K562 (cell line): ENCODE measurements around the gene SPEF1. TPM values are rescaled to one million over a fixed set of nuclear protein-coding genes. Genes with fewer than 3 reads are reported as not detected.

ENCODE experiments used
- ATAC-seq: fragments of 200-7000 bp; cut with Tn5 transposase; 3 replicates; pipeline ENCODE4 v1.9.1; 2020; ENCODE audit warnings: moderate library complexity
- BruUV-seq: library from RNA; stranded (reverse); fragments of 400-500 nt; replicated peaks from 2 replicates; lab custom pipeline; 2021; lab: Mats Ljungman, UMichigan
- CTCF ChIA-PET: fragments of 300-600 bp; formaldehyde crosslinking; extraction: SDS; loops from one replicate; lab custom pipeline; 2021; ENCODE audit warnings: low intra/inter-chr PET ratio; lab: Yijun Ruan, JAX
- POLR2A ChIA-PET: fragments of 300-600, 350-650 bp; sonication (Branson Sonifier 250); formaldehyde crosslinking; extraction: SDS; loops from one replicate; lab custom pipeline; 2021; ENCODE audit warnings: antibody characterized with exemption, inconsistent platforms; lab: Yijun Ruan, JAX
- DNase-seq, 4 experiments: peaks; one replicate each; pipeline versions ENCODE4 v3.0.0 to v3.0.0-alpha.2; 2011 to 2018; ENCODE audit warnings: low spot score in 3 of 4, mixed read lengths in 3 of 4; ENCODE audit errors: extremely low read depth in 1 of 4
- FAIRE-seq: peaks from 2 replicates; lab custom pipeline; 2011; peaks lifted over from hg19 to GRCh38; lab: Jason Lieb, UNC
- H2AFZ ChIP-seq: 2 replicates; pipeline ENCODE4 v1.6.0; 2011; ENCODE audit warnings: low read depth, low read length, control low read depth, inconsistent platforms
- H3K27ac ChIP-seq: fragments of 200-600 bp; 3 replicates; pipeline ENCODE4 v1.8.0; 2011; ENCODE audit warnings: low read depth, mild to moderate bottlenecking, control low read depth, inconsistent platforms, low read length, moderate library complexity, mixed read lengths; ENCODE audit errors: extremely low read depth
- H3K27me3 ChIP-seq, 2 experiments: fragments of 300-600 bp in 1 of 2; 2 replicates in 1 of 2; 3 replicates in 1 of 2; pipeline versions ENCODE4 v1.6.0 to v1.8.0; 2011; ENCODE audit warnings: inconsistent platforms in 2 of 2, low read length in 2 of 2, mild to moderate bottlenecking in 1 of 2, mixed read lengths in 1 of 2, moderate library complexity in 1 of 2; ENCODE audit not compliant: control insufficient read depth in 2 of 2, insufficient read depth in 2 of 2
- H3K36me3 ChIP-seq: fragments of 300-600 bp; 3 replicates; pipeline ENCODE4 v1.8.0; 2011; ENCODE audit warnings: mild to moderate bottlenecking, low read length, inconsistent platforms; ENCODE audit not compliant: control insufficient read depth, insufficient read depth
- H3K4me1 ChIP-seq, 2 experiments: fragments of 200-600 bp in 1 of 2; replicated peaks in 1 of 2; 2 replicates in 1 of 2; 3 replicates in 1 of 2; pipeline versions ENCODE4 v1.5.1 to v1.8.0; 2011; ENCODE audit warnings: inconsistent platforms in 2 of 2, low read length in 2 of 2, mild to moderate bottlenecking in 1 of 2, mixed read lengths in 1 of 2, moderate library complexity in 1 of 2; ENCODE audit not compliant: control insufficient read depth in 2 of 2, insufficient read depth in 2 of 2
- H3K4me2 ChIP-seq: 2 replicates; pipeline ENCODE4 v1.6.1; 2011; ENCODE audit warnings: low read length, control low read depth, inconsistent platforms, mixed read lengths; ENCODE audit not compliant: insufficient read depth
- H3K4me3 ChIP-seq: fragments of 200-600 bp; sonication (generic), shearing (Covaris generic); 2 replicates; pipeline ENCODE4 v1.5.1; 2016; ENCODE audit warnings: control low read depth, inconsistent platforms
- H3K79me2 ChIP-seq: fragments of 200-600 bp; 3 replicates; pipeline ENCODE4 v1.8.0; 2011; ENCODE audit warnings: low read length, inconsistent platforms; ENCODE audit not compliant: control insufficient read depth, insufficient read depth
- H3K9ac ChIP-seq, 2 experiments: 2 replicates each; pipeline versions ENCODE4 v1.6.0 to v1.6.1; 2011; ENCODE audit warnings: low read depth in 2 of 2, low read length in 2 of 2, control low read depth in 1 of 2, inconsistent platforms in 1 of 2, mild to moderate bottlenecking in 1 of 2, mixed read lengths in 1 of 2; ENCODE audit not compliant: insufficient read depth in 1 of 2
- H3K9me1 ChIP-seq: one replicate; pipeline ENCODE4 v1.6.0; 2011; ENCODE audit warnings: inconsistent platforms, mild to moderate bottlenecking, low read length, moderate library complexity; ENCODE audit not compliant: control insufficient read depth, insufficient read depth
- H3K9me3 ChIP-seq: replicated peaks from 2 replicates; pipeline ENCODE4 v1.5.1; 2011; ENCODE audit warnings: low read depth, low read length, inconsistent platforms; ENCODE audit not compliant: control insufficient read depth, insufficient read depth
- H4K20me1 ChIP-seq: replicated peaks from 2 replicates; pipeline ENCODE4 v1.6.1; 2011; ENCODE audit warnings: low read length, inconsistent platforms, mixed read lengths; ENCODE audit not compliant: control insufficient read depth, insufficient read depth
- HDAC1 ChIP-seq, 2 experiments: fragments of 450-650 bp; IDR thresholded peaks; 2 replicates each; pipeline ENCODE4 v1.6.1; 2016 to 2017; ENCODE audit warnings: inconsistent platforms in 1 of 2, mild to moderate bottlenecking in 1 of 2, moderate library complexity in 1 of 2
- HDAC3 ChIP-seq: fragments of 450-650 bp; IDR thresholded peaks from 2 replicates; pipeline ENCODE4 v1.6.1; 2018; ENCODE audit warnings: borderline replicate concordance, mild to moderate bottlenecking, moderate library complexity; ENCODE audit not compliant: partially characterized antibody
- HINFP ChIP-seq: fragments of 450-650 bp; conservative IDR thresholded peaks from 2 replicates; pipeline ENCODE4 v1.6.1; 2016; ENCODE audit warnings: missing genetic modification characterization, low read depth, mild to moderate bottlenecking, control low read depth, missing compliant biosample characterization
- KDM5B ChIP-seq: fragments of 200-600 bp; sonication (generic); IDR thresholded peaks from 2 replicates; pipeline ENCODE4 v1.6.1; 2012; ENCODE audit warnings: low read depth, mild to moderate bottlenecking, moderate library complexity, low read length, control low read depth, inconsistent platforms; ENCODE audit not compliant: insufficient replicate concordance
- POLR2B ChIP-seq: fragments of 450-650 bp; IDR thresholded peaks from 2 replicates; pipeline ENCODE4 v1.6.1; 2018; ENCODE audit warnings: low read depth; ENCODE audit not compliant: partially characterized antibody
- SPI1 ChIP-seq: IDR thresholded peaks from 2 replicates; pipeline ENCODE4 v1.6.1; 2011; ENCODE audit warnings: low read depth, low read length, control low read depth, borderline replicate concordance
- SUPT5H ChIP-seq: fragments of 450-650 bp; IDR thresholded peaks from 2 replicates; pipeline ENCODE4 v1.6.1; 2016
- ZNF263 ChIP-seq: sonication (generic); formaldehyde crosslinking; IDR thresholded peaks from 2 replicates; pipeline ENCODE4 v1.8.0; 2022; ENCODE audit warnings: mild to moderate bottlenecking, missing genetic modification reagents, borderline replicate concordance
- WGBS: fragments of 100-300 bp; shearing (Covaris generic); methylation state at CpG from one replicate; pipeline ENCODE4 v1.1.6; 2016; ENCODE audit warnings: low coverage, mixed read lengths; ENCODE audit not compliant: insufficient coverage; ENCODE audit errors: missing lambda C conversion rate; 5-methylcytosine and 5-hydroxymethylcytosine counted together
- in situ Hi-C: fragments of 300-500 bp; cut with MboI; formaldehyde crosslinking; loops from 4 replicates; pipeline ENCODE4 v1.15.0; 2018; ENCODE audit warnings: inconsistent platforms, mixed read lengths
- intact Hi-C: fragments of 100-400 bp; cut with micrococcal nuclease; formaldehyde crosslinking; loops from 2 replicates; pipeline ENCODE4 v1.14.2; 2022
- polyA plus RNA-seq, 8 experiments: library from polyadenylated mRNA; depleted of rRNA in 4 of 8; stranded (reverse) in 5 of 8; unstranded in 3 of 8; fragments of >200 nt; fragmentation: Nextera tagmentation in 2 of 8; fragmentation: Illumina TruSeq in 1 of 8; extraction: Ambion mirVana in 2 of 8; extraction: Trizol in 1 of 8; gene quantifications; 2 replicates each; pipeline versions ENCODE4 v1.2.1 to v1.2.3, GENCODE V29; 2011 to 2014; ENCODE audit warnings: inconsistent platforms in 1 of 8, missing spikeins in 1 of 8
- total RNA-seq, 7 experiments: library from RNA; depleted of rRNA in 6 of 7; stranded (reverse); fragments of >200 nt in 6 of 7; fragmentation: Illumina TruSeq in 2 of 7; extraction: Trizol in 2 of 7; gene quantifications; 2 replicates each; pipeline versions ENCODE4 v1.2.1 to v1.2.3, GENCODE V29; 2011 to 2021; ENCODE audit warnings: low replicate concordance in 1 of 7
- TF ChIP-seq, protein P1 (sequence below): fragments of 450-650 bp; IDR thresholded peaks from 2 replicates; pipeline ENCODE4 v1.6.1; 2016; ENCODE audit warnings: antibody characterized with exemption

SPEF1 gene
- total and polyA plus RNA-seq, 9 of the 15 experiments (the other 6 are each of a cell fraction or from before 2014, with no cell fraction given), result not detected

GRCh38 chr20:3784863-3785239, 3.6 kb upstream of the SPEF1 start:
- ChIA-PET POLR2A (interaction anchor here (0.6 kb wide), 2 partner anchors 84 to 393 kb away, joined by 3 read pairs; no protein-coding TSS in a partner anchor), CTCF (no interaction called here)
- TF ChIP-seq SPI1 (no peak), KDM5B (peak; percentile 9), HDAC3 (no peak), POLR2B (peak; percentile 32), HDAC1 (IDR thresholded peaks at IDR 0.05) (0 out of 4 replicates have a peak, but pooled peaks of 1 of the 2 experiments have one; percentile 10), SUPT5H (peak; percentile 39; the same call in 1 of the 2 replicates), ZNF263 (CRISPR knock-in tag) (peak; percentile 95; the same call in 1 of the 2 replicates), HINFP (tag) (no peak)
- TF ChIP-seq, protein P1, sequence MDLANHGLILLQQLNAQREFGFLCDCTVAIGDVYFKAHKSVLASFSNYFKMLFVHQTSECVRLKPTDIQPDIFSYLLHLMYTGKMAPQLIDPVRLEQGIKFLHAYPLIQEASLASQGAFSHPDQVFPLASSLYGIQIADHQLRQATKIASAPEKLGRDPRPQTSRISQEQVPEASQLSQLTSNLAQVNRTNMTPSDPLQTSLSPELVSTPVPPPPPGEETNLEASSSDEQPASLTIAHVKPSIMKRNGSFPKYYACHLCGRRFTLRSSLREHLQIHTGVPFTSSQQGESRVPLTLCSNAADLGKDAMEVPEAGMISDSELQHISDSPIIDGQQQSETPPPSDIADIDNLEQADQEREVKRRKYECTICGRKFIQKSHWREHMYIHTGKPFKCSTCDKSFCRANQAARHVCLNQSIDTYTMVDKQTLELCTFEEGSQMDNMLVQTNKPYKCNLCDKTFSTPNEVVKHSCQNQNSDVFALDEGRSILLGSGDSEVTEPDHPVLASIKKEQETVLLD, result peak; percentile 31; the same call in 1 of the 2 replicates
- ATAC-seq (no peak), DNase-seq (no peak), FAIRE-seq (no peak)
- H3K4me3 ChIP-seq, result peak overlapping the region; percentile 58
- no peaks in the 10 kb centered on the region for H3K9me3 ChIP-seq
- no TSS peak for BruUV-seq
- H3K27ac ChIP-seq, result no peak overlapping the region; the same call in 2 of the 3 replicates
- in situ Hi-C loops, result no loop called here
- peaks cover 21% of the 10 kb centered on the region; the same call in 1 of the 3 replicates for H3K36me3 ChIP-seq
- no peak overlapping the region for H2AFZ ChIP-seq
- peak overlapping the region in 1 of 2 experiments; percentile 93; a peak in 2 of 4 replicates for H3K9ac ChIP-seq
- intact Hi-C loops, result loop anchor here (5.0 to 10.0 kb wide), 3 partner anchors 62 to 410 kb away; partner anchors contain the start of gene MAVS
- no peaks in the 10 kb centered on the region for H3K27me3 ChIP-seq
- WGBS, result 50% methylated on average over 3 of the region's 6 CpGs
- peaks cover 8 to 34% of the 10 kb centered on the region in 2 experiments; a peak in 3 of 5 replicates for H3K4me1 ChIP-seq
- peaks cover 6% of the 10 kb centered on the region for H4K20me1 ChIP-seq
- H3K9me1 ChIP-seq, result no peaks in the 10 kb centered on the region
- H3K79me2 ChIP-seq, result peaks cover 31% of the 10 kb centered on the region
- H3K4me2 ChIP-seq, result peak overlapping the region; percentile 86
